Type B pancreatic cell (in vitro differentiated cells): ENCODE data around the gene COX6B1. TPM values are rescaled to one million over a fixed set of nuclear protein-coding genes. Genes with fewer than 3 reads are reported as not detected.
A peak's percentile ranks its signal among the peaks of the same experiment; 100 is the strongest.

Experiments
- DNase-seq: peaks from one replicate; pipeline ENCODE4 v3.0.0; 2021; ENCODE audit warnings: mixed read lengths; ENCODE audit not compliant: unreplicated experiment; ENCODE audit errors: extremely low spot score
- H3K27ac Mint-ChIP-seq: 2 replicates; pipeline ENCODE4 v1.8.0; 2021; ENCODE audit warnings: mild to moderate bottlenecking, mixed read lengths
- H3K27me3 Mint-ChIP-seq: 2 replicates; pipeline ENCODE4 v1.8.0; 2021; ENCODE audit warnings: mixed read lengths
- H3K36me3 Mint-ChIP-seq: 2 replicates; pipeline ENCODE4 v1.8.0; 2021; ENCODE audit warnings: mixed read lengths
- H3K4me1 Mint-ChIP-seq: one replicate; pipeline ENCODE4 v1.8.0; 2021; ENCODE audit warnings: mixed read lengths; ENCODE audit not compliant: unreplicated experiment
- H3K4me3 Mint-ChIP-seq: 2 replicates; pipeline ENCODE4 v1.8.0; 2021; ENCODE audit warnings: mild to moderate bottlenecking, mixed read lengths
- H3K9me3 Mint-ChIP-seq: 2 replicates; pipeline ENCODE4 v1.8.0; 2021; ENCODE audit warnings: mixed read lengths
- CTCF ChIP-seq: fragments of 200-600 bp; sonication (generic); conservative IDR thresholded peaks from 2 replicates; pipeline ENCODE4 v1.5.0; 2021; ENCODE audit warnings: antibody characterized with exemption, mild to moderate bottlenecking
- total RNA-seq: library from RNA; stranded (reverse); gene quantifications from 2 replicates; pipeline ENCODE4 v1.2.1, GENCODE V29; 2021; ENCODE audit warnings: low replicate concordance

COX6B1 gene
- total RNA-seq, 1 donor from 2014 or later = 408 TPM

GRCh38 chr19:35623327-35624010, 24.7 kb upstream of the COX6B1 start:
- no peak overlapping the region for H3K27ac Mint-ChIP-seq

DNA sequence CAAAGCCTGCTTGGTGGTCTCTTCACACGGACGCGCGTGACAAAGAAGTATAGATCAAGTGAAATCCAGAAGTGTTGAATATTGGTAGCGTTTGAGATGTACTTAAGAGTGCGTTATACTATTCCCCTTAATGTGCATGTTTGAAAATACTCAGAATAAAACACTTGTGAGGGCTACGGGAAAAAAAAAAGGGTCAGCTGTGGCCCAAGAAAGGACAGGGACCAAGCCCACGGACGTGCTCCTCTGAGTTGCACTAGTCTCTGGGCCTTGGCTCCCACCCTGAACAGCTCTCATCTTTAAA, 19.9 kb upstream of the COX6B1 start:
- peak overlapping the region; percentile 99 for H3K4me3 Mint-ChIP-seq
- H3K27me3 Mint-ChIP-seq = peaks cover 4% of the 10 kb centered on the region
- TF ChIP-seq CTCF = no peak

More at GRCh38 chr19:35623327-35624010, 24.7 kb upstream of the COX6B1 start:
- no peak for TF ChIP-seq CTCF
- Mint-ChIP-seq H3K9me3 (no peaks in the 10 kb centered on the region), H3K4me1 (peaks cover 5% of the 10 kb centered on the region), H3K27me3 (no peaks in the 10 kb centered on the region), H3K36me3 (no peaks in the 10 kb centered on the region), H3K4me3 (no peak overlapping the region)
- DNase-seq = no peak

GRCh38 chr19:35628565-35629331, 19.4 kb upstream of the COX6B1 start, which contains the start of gene RBM42:
RBM42 (plus strand) TSS chr19:35629036; CDS start chr19:35629154, 118 bp downstream.
- Mint-ChIP-seq H3K27ac (peak within 1 kb of the TSS; percentile 99), H3K36me3 (peaks cover 19% of the 10 kb centered on the region), H3K4me1 (peaks cover 11% of the 10 kb centered on the region), H3K27me3 (peaks cover 4% of the 10 kb centered on the region), H3K4me3 (peak within 1 kb of the TSS; percentile 99), H3K9me3 (no peaks in the 10 kb centered on the region)
- peak; percentile 98 for DNase-seq
- TF ChIP-seq CTCF = no peak

More for the DNA sequence above, 19.9 kb upstream of the COX6B1 start:
- no peak for DNase-seq
- peaks cover 11% of the 10 kb centered on the region for H3K4me1 Mint-ChIP-seq
- H3K36me3 Mint-ChIP-seq = peaks cover 19% of the 10 kb centered on the region
- no peaks in the 10 kb centered on the region for H3K9me3 Mint-ChIP-seq
- peak overlapping the region; percentile 99 for H3K27ac Mint-ChIP-seq

GRCh38 chr19:35629332-35629633, 18.8 kb upstream of the COX6B1 start:
- no peak for TF ChIP-seq CTCF
- H3K27ac Mint-ChIP-seq = peak overlapping the region; percentile 99
- H3K27me3 Mint-ChIP-seq = peaks cover 4% of the 10 kb centered on the region
- no peak for DNase-seq
- peaks cover 19% of the 10 kb centered on the region for H3K36me3 Mint-ChIP-seq
- H3K4me3 Mint-ChIP-seq = peak overlapping the region; percentile 99
- H3K4me1 Mint-ChIP-seq = peaks cover 11% of the 10 kb centered on the region
- no peaks in the 10 kb centered on the region for H3K9me3 Mint-ChIP-seq

DNA sequence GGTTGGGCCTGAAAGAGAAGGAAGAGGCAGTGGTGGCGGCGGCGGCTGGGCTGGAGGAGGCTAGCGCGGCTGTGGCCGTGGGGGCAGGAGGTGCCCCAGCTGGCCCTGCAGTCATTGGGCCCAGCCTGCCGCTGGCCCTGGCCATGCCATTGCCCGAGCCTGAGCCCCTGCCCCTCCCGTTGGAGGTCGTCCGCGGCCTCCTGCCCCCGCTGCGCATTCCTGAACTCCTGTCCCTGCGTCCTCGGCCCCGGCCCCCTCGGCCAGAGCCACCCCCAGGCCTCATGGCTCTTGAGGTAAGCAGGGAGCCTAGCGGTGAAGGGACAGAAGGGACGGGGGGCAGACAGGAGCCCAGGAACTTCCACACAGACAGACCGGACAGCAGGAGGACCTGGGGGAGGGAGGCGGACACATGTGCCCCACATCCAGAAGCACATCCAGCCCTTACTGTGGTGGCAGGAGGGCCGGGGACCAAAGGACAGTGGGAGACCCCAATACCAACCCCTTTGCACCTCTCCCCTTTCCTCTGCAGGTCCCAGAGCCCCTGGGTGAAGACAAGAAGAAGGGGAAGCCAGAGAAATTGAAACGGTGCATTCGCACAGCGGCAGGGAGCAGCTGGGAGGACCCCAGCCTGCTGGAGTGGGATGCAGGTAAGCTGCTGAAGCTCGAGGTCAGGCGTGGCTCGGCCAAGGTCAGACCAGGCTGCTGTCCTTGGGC, 14.2 kb upstream of the COX6B1 start:
- H3K4me3 Mint-ChIP-seq = no peak overlapping the region
- H3K27me3 Mint-ChIP-seq = peaks cover under 1% of the 10 kb centered on the region
- peaks cover 16% of the 10 kb centered on the region for H3K36me3 Mint-ChIP-seq

More for the DNA sequence above, 14.2 kb upstream of the COX6B1 start:
- Mint-ChIP-seq H3K27ac (no peak overlapping the region), H3K9me3 (no peaks in the 10 kb centered on the region), H3K4me1 (peaks cover 2% of the 10 kb centered on the region)
- no peak for DNase-seq
- no peak for TF ChIP-seq CTCF
